ENCODE results near the gene GUSB.
"Not testable (repeated sequence)": the region's sequence is repeated elsewhere in the genome, so short reads cannot be mapped to it uniquely, and the experiment has no call there.

- not testable (repeated sequence) for TF ChIP-seq CTCF (IDR thresholded peaks at IDR 0.05; ENCODE audit: low read depth, low read length, poor library complexity, severe bottlenecking); EZH2phosphoT487 (IDR thresholded peaks at IDR 0.05; ENCODE audit: borderline replicate concordance, low read length)
Measured at GRCh38 chr7:65945787-65946186, 36.2 kb downstream of the GUSB start.
